Memory B cell (primary cell): Measurements from ENCODE around the gene CCDC54.

ENCODE experiments used
- ATAC-seq: fragments of 150-1000 bp; cut with Tn5 transposase; 2 replicates; pipeline ENCODE4 v1.10.0; 2021; ENCODE audit warnings: low read depth, mild to moderate bottlenecking, moderate library complexity
- DNase-seq, 2 donors: peaks; one replicate each; pipeline ENCODE4 v3.0.0; 2022; ENCODE audit warnings: low spot score in 2 of 2
- H3K27ac Mint-ChIP-seq: one replicate; pipeline ENCODE4 v1.8.0; 2022; ENCODE audit warnings: mild to moderate bottlenecking, moderate library complexity, mixed read lengths
- H3K27me3 Mint-ChIP-seq: one replicate; pipeline ENCODE4 v1.8.0; 2022; ENCODE audit warnings: mixed read lengths
- H3K36me3 Mint-ChIP-seq: one replicate; pipeline ENCODE4 v1.8.0; 2022; ENCODE audit warnings: mild to moderate bottlenecking, mixed read lengths
- H3K4me1 Mint-ChIP-seq: one replicate; pipeline ENCODE4 v1.8.0; 2022; ENCODE audit warnings: mixed read lengths
- H3K4me3 Mint-ChIP-seq: one replicate; pipeline ENCODE4 v1.8.0; 2022; ENCODE audit warnings: mild to moderate bottlenecking, moderate library complexity, mixed read lengths
- H3K9me3 Mint-ChIP-seq: one replicate; pipeline ENCODE4 v1.8.0; 2022; ENCODE audit warnings: mixed read lengths

CCDC54 gene

GRCh38 chr3:107370907-107371306 lies 6.3 kb upstream of the CCDC54 start:
- DNase-seq, result no peak
- H3K4me1 Mint-ChIP-seq, result no peaks in the 10 kb centered on the region
- no peak overlapping the region for H3K4me3 Mint-ChIP-seq

GRCh38 chr3:107372506-107372905 lies 4.7 kb upstream of the CCDC54 start:
- H3K27me3 Mint-ChIP-seq, result no peaks in the 10 kb centered on the region

More at GRCh38 chr3:107370907-107371306, 6.3 kb upstream of the CCDC54 start:
- ATAC-seq, result no peak
- no peaks in the 10 kb centered on the region for H3K9me3 Mint-ChIP-seq
- no peaks in the 10 kb centered on the region for H3K27me3 Mint-ChIP-seq
- H3K27ac Mint-ChIP-seq, result no peak overlapping the region
- H3K36me3 Mint-ChIP-seq, result no peaks in the 10 kb centered on the region

GRCh38 chr3:107373896-107374295 lies 3.3 kb upstream of the CCDC54 start:
- DNase-seq (no peak), ATAC-seq (no peak)
- Mint-ChIP-seq H3K27me3 (no peaks in the 10 kb centered on the region), H3K36me3 (peaks cover 3% of the 10 kb centered on the region), H3K4me3 (no peak overlapping the region), H3K27ac (no peak overlapping the region), H3K4me1 (no peaks in the 10 kb centered on the region), H3K9me3 (no peaks in the 10 kb centered on the region)

More at GRCh38 chr3:107372506-107372905, 4.7 kb upstream of the CCDC54 start:
- Mint-ChIP-seq H3K27ac (no peak overlapping the region), H3K36me3 (peaks cover 2% of the 10 kb centered on the region), H3K9me3 (no peaks in the 10 kb centered on the region), H3K4me1 (no peaks in the 10 kb centered on the region), H3K4me3 (no peak overlapping the region)
- no peak for DNase-seq
- no peak for ATAC-seq

GRCh38 chr3:107375682-107376081 lies 1.6 kb upstream of the CCDC54 start:
- H3K4me3 Mint-ChIP-seq, result no peak overlapping the region

GRCh38 chr3:107382631-107383030 lies 5.4 kb downstream of the CCDC54 start:
- Mint-ChIP-seq H3K27me3 (peaks cover 14% of the 10 kb centered on the region), H3K27ac (no peak overlapping the region), H3K4me3 (no peak overlapping the region), H3K4me1 (no peaks in the 10 kb centered on the region), H3K36me3 (no peaks in the 10 kb centered on the region), H3K9me3 (no peaks in the 10 kb centered on the region)
- DNase-seq (no peak), ATAC-seq (no peak)

More at GRCh38 chr3:107375682-107376081, 1.6 kb upstream of the CCDC54 start:
- no peak for DNase-seq
- Mint-ChIP-seq H3K36me3 (peaks cover 3% of the 10 kb centered on the region), H3K9me3 (no peaks in the 10 kb centered on the region), H3K4me1 (no peaks in the 10 kb centered on the region), H3K27ac (no peak overlapping the region), H3K27me3 (peaks cover 2% of the 10 kb centered on the region)
- ATAC-seq, result no peak

- H3K27me3 Mint-ChIP-seq, result peaks cover 14% of the 10 kb centered on the region
- ATAC-seq (no peak), DNase-seq (no peak)
- no peaks in the 10 kb centered on the region for H3K4me1 Mint-ChIP-seq
- no peaks in the 10 kb centered on the region for H3K9me3 Mint-ChIP-seq
- no peaks in the 10 kb centered on the region for H3K36me3 Mint-ChIP-seq
- H3K27ac Mint-ChIP-seq, result no peak overlapping the region
- H3K4me3 Mint-ChIP-seq, result no peak overlapping the region
Observed at GRCh38 chr3:107384428-107384827, 7.2 kb downstream of the CCDC54 start.

GRCh38 chr3:107384907-107385306 lies 7.7 kb downstream of the CCDC54 start:
- DNase-seq, result no peak
- no peak overlapping the region for H3K4me3 Mint-ChIP-seq
- H3K4me1 Mint-ChIP-seq, result no peaks in the 10 kb centered on the region
- H3K27me3 Mint-ChIP-seq, result peaks cover 14% of the 10 kb centered on the region
- ATAC-seq, result no peak
- no peaks in the 10 kb centered on the region for H3K36me3 Mint-ChIP-seq
- no peak overlapping the region for H3K27ac Mint-ChIP-seq
- no peaks in the 10 kb centered on the region for H3K9me3 Mint-ChIP-seq

GRCh38 chr3:107387555-107387954 lies 10.3 kb downstream of the CCDC54 start:
- no peaks in the 10 kb centered on the region for H3K9me3 Mint-ChIP-seq
- H3K27ac Mint-ChIP-seq, result no peak overlapping the region
- DNase-seq (no peak), ATAC-seq (no peak)
- peaks cover 5% of the 10 kb centered on the region for H3K27me3 Mint-ChIP-seq
- no peaks in the 10 kb centered on the region for H3K36me3 Mint-ChIP-seq
- H3K4me1 Mint-ChIP-seq, result no peaks in the 10 kb centered on the region
- no peak overlapping the region for H3K4me3 Mint-ChIP-seq

GRCh38 chr3:107392549-107393165 lies 15.4 kb downstream of the CCDC54 start:
- Mint-ChIP-seq H3K36me3 (no peaks in the 10 kb centered on the region), H3K9me3 (no peaks in the 10 kb centered on the region), H3K4me3 (no peak overlapping the region), H3K27me3 (no peaks in the 10 kb centered on the region), H3K4me1 (peaks cover 8% of the 10 kb centered on the region), H3K27ac (no peak overlapping the region)
- no peak for ATAC-seq
- no peak for DNase-seq

- no peaks in the 10 kb centered on the region for H3K9me3 Mint-ChIP-seq
- DNase-seq, result no peak
Observed at GRCh38 chr3:107394502-107394901, 17.3 kb downstream of the CCDC54 start.

GRCh38 chr3:107395066-107395465 lies 17.8 kb downstream of the CCDC54 start:
- H3K27ac Mint-ChIP-seq, result no peak overlapping the region
- no peaks in the 10 kb centered on the region for H3K36me3 Mint-ChIP-seq
- peaks cover 8% of the 10 kb centered on the region for H3K4me1 Mint-ChIP-seq
- no peak overlapping the region for H3K4me3 Mint-ChIP-seq
- DNase-seq, result no peak
- no peak for ATAC-seq
- H3K9me3 Mint-ChIP-seq, result no peaks in the 10 kb centered on the region
- no peaks in the 10 kb centered on the region for H3K27me3 Mint-ChIP-seq

More at GRCh38 chr3:107394502-107394901, 17.3 kb downstream of the CCDC54 start:
- H3K36me3 Mint-ChIP-seq, result no peaks in the 10 kb centered on the region
- ATAC-seq, result no peak
- H3K4me3 Mint-ChIP-seq, result no peak overlapping the region
- no peaks in the 10 kb centered on the region for H3K27me3 Mint-ChIP-seq
- H3K4me1 Mint-ChIP-seq, result peaks cover 8% of the 10 kb centered on the region
- H3K27ac Mint-ChIP-seq, result no peak overlapping the region

GRCh38 chr3:107401301-107401700 lies 24.1 kb downstream of the CCDC54 start:
- Mint-ChIP-seq H3K36me3 (no peaks in the 10 kb centered on the region), H3K27me3 (no peaks in the 10 kb centered on the region), H3K4me3 (no peak overlapping the region), H3K27ac (no peak overlapping the region), H3K9me3 (no peaks in the 10 kb centered on the region), H3K4me1 (peaks cover 8% of the 10 kb centered on the region)
- no peak for DNase-seq
- ATAC-seq, result no peak

GRCh38 chr3:107402214-107402613 lies 25.0 kb downstream of the CCDC54 start:
- ATAC-seq (no peak), DNase-seq (no peak)
- H3K9me3 Mint-ChIP-seq, result no peaks in the 10 kb centered on the region
- no peaks in the 10 kb centered on the region for H3K36me3 Mint-ChIP-seq
- no peaks in the 10 kb centered on the region for H3K27me3 Mint-ChIP-seq
- H3K4me1 Mint-ChIP-seq, result peaks cover 3% of the 10 kb centered on the region
- no peak overlapping the region for H3K27ac Mint-ChIP-seq
- H3K4me3 Mint-ChIP-seq, result no peak overlapping the region

- Mint-ChIP-seq H3K9me3 (peaks cover 5% of the 10 kb centered on the region), H3K27ac (no peak overlapping the region), H3K4me3 (no peak overlapping the region), H3K4me1 (peaks cover 2% of the 10 kb centered on the region), H3K36me3 (peaks cover 3% of the 10 kb centered on the region), H3K27me3 (no peaks in the 10 kb centered on the region)
- DNase-seq (no peak), ATAC-seq (no peak)
Observed at GRCh38 chr3:107404727-107405469, 27.7 kb downstream of the CCDC54 start.

- Mint-ChIP-seq H3K4me1 (peaks cover 2% of the 10 kb centered on the region), H3K9me3 (peaks cover 10% of the 10 kb centered on the region), H3K27ac (no peak overlapping the region), H3K4me3 (no peak overlapping the region), H3K36me3 (peaks cover 3% of the 10 kb centered on the region), H3K27me3 (no peaks in the 10 kb centered on the region)
- ATAC-seq (no peak), DNase-seq (no peak)
Observed at GRCh38 chr3:107407355-107407754, 30.1 kb downstream of the CCDC54 start.
